Measurements from ENCODE around the gene BRSK1. TPM values are rescaled to one million over a fixed set of nuclear protein-coding genes. Genes with fewer than 3 reads are reported as not detected.

BRSK1 gene
- total and polyA plus RNA-seq, 8 donors, result 1.5 to 67.7 (median 5.4) TPM; not detected in 2

GRCh38 chr19:55255618-55256423 lies 28.0 kb upstream of the BRSK1 start:
- DNase-seq, result peak; percentile 33 to 46
- Histone ChIP-seq H3K4me3 (peak overlapping the region; percentile 66 to 98 (median 93)), H3K9me3 (no peaks in the 10 kb centered on the region), H3K36me3 (peaks cover 0 to 8% (median 3%) of the 10 kb centered on the region in 4 donors), H3K27ac (peak overlapping the region; percentile 16 to 93 (median 74)), H3K4me1 (peaks cover 65 to 81% (median 79%) of the 10 kb centered on the region in 4 donors), H3K27me3 (no peaks in the 10 kb centered on the region)
- WGBS, 5 donors, result 42 to 53% (median 44%) methylated on average over 17 of the region's 17 CpGs
- TF ChIP-seq, protein P1, sequence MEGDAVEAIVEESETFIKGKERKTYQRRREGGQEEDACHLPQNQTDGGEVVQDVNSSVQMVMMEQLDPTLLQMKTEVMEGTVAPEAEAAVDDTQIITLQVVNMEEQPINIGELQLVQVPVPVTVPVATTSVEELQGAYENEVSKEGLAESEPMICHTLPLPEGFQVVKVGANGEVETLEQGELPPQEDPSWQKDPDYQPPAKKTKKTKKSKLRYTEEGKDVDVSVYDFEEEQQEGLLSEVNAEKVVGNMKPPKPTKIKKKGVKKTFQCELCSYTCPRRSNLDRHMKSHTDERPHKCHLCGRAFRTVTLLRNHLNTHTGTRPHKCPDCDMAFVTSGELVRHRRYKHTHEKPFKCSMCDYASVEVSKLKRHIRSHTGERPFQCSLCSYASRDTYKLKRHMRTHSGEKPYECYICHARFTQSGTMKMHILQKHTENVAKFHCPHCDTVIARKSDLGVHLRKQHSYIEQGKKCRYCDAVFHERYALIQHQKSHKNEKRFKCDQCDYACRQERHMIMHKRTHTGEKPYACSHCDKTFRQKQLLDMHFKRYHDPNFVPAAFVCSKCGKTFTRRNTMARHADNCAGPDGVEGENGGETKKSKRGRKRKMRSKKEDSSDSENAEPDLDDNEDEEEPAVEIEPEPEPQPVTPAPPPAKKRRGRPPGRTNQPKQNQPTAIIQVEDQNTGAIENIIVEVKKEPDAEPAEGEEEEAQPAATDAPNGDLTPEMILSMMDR (IDR thresholded peaks at IDR 0.05), result no peak
- TF ChIP-seq POLR2A (IDR thresholded peaks at IDR 0.05) (no peak), POLR2AphosphoS5 (IDR thresholded peaks at IDR 0.05) (peak in 2 of 3 donors; percentile 12 to 69), EP300 (IDR thresholded peaks at IDR 0.05) (no peak)
- intact Hi-C loops (cut with DNase I; ENCODE audit: low total_unique reads), result no loop called here

DNA sequence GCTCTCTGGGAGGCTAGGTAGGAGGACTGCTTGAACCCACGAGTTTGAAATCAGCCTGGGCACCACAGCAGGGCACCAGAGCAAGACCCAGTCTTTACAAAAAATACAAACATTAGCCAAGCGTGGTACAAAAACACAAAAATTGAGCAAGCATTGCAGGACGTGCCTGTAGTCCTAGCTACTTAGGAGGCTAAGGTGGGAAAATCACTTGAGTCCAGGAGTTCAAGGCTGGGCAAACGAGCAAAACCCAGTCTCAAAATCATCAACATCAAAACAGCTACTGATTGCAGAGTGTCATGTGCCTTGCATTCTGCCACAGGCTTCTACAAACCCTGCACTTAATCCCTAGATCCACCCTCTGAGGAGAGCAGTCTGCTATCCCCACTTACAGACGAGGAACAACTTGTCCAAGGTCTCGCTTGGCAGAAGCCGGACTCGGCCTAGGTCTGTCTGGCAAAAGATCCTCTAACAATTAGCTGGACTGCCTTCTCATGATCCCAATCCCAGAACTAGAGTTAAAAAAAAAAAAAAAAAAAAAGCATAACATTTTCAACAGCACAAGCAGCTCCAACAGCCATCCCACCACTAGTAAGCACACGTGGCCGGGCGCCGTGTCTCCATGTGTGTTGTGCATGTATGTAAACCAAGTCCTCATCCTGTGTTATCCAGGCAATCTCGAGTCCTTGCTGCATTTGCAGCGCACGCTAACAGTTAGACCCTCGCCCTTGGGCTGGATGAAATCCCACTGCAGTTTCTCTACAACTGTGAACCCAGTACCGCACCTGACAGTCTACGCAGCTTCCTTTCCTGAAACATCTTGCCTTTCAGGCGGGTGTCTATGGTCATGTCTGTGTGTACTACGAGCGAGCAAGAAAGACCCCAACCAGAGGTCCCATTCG lies 27.0 kb upstream of the BRSK1 start:
- Histone ChIP-seq H3K27me3 (no peaks in the 10 kb centered on the region), H3K4me3 (peak overlapping the region; percentile 66 to 98 (median 93)), H3K27ac (peak overlapping the region in 4 of 5 donors; percentile 92 to 95 (median 92)), H3K9me3 (no peaks in the 10 kb centered on the region), H3K4me1 (peaks cover 58 to 71% (median 70%) of the 10 kb centered on the region in 4 donors), H3K36me3 (peaks cover 0 to 8% (median under 1%) of the 10 kb centered on the region in 4 donors)
- TF ChIP-seq POLR2AphosphoS5 (IDR thresholded peaks at IDR 0.05) (no peak), POLR2A (IDR thresholded peaks at IDR 0.05) (no peak)
- TF ChIP-seq, protein P1 (IDR thresholded peaks at IDR 0.05), result no peak
- DNase-seq, result no peak
- intact Hi-C loops (cut with DNase I; ENCODE audit: low total_unique reads), result no loop called here
- 29 to 35% (median 32%) methylated on average over 22 of the region's 22 CpGs for WGBS, 5 donors

DNA sequence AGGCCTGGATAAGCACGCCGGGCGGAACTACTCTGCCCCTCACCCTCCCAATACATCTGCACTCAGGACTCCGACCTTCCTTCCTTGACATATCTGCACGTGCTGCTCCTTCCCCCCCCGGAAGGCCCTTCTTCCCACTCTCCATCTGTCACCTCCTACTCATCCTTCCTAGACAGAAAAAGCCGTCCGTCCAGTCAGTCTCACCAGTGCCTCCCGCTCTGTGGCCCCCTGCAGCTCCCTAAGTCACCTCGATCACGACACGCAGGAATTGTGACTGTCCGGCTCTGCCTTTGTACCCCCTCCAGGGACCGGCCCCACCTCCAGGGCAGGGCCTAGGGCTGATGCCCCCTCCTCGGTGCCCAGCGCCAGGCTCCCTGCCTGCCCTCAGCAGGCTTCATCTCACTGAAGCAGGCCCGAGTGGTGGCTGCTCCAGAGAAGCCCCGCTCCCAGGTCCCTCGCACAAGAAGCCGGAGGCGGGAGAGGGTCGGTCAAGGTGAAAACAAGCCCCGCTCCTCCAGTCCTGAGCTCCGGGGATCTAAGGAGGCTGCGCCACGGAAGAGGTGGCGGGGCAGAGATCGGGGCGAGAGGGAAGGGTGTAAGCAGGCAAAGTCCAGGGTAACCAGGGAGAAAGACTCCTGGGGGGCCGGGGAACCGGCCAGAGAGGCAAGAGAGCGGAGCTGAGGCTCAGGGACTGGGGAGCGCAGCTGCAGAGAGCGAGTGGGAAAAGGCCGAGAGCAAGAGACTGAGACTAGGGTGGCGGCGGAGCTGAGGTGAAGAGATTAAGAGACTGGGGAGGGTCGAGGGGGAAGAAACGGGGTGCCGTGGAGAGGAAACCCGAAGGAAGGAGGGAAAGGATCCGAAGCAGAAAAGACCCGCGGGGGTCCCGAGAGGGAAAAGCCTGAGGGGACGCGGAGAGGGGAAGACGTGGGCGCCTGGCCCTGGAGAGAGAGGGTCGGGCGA lies 26.1 kb upstream of the BRSK1 start:
- peaks cover 4 to 15% (median 7%) of the 10 kb centered on the region in 4 donors for H3K36me3 ChIP-seq
- intact Hi-C loops (cut with DNase I; ENCODE audit: low total_unique reads), result no loop called here
- 1 to 2% (median 1%) methylated on average over 46 to 51 of the region's 51 CpGs for WGBS, 5 donors
- H3K4me1 ChIP-seq, result peaks cover 49 to 61% (median 60%) of the 10 kb centered on the region in 4 donors
- H3K4me3 ChIP-seq, result peak overlapping the region; percentile 66 to 98 (median 93)
- H3K27ac ChIP-seq, result peak overlapping the region; percentile 92 to 95 (median 93)
- no peaks in the 10 kb centered on the region for H3K27me3 ChIP-seq
- peak in 1 of 2 donors; percentile 51 for DNase-seq
- TF ChIP-seq POLR2A (IDR thresholded peaks at IDR 0.05) (no peak), EP300 (IDR thresholded peaks at IDR 0.05) (no peak), POLR2AphosphoS5 (IDR thresholded peaks at IDR 0.05) (no peak)
- TF ChIP-seq, protein P1 (IDR thresholded peaks at IDR 0.05), result no peak
- H3K9me3 ChIP-seq, result no peaks in the 10 kb centered on the region

Measured in stomach (tissue), 9 donors.